ENCODE results near the gene ADAMTSL1.

Gene ADAMTSL1

DNA sequence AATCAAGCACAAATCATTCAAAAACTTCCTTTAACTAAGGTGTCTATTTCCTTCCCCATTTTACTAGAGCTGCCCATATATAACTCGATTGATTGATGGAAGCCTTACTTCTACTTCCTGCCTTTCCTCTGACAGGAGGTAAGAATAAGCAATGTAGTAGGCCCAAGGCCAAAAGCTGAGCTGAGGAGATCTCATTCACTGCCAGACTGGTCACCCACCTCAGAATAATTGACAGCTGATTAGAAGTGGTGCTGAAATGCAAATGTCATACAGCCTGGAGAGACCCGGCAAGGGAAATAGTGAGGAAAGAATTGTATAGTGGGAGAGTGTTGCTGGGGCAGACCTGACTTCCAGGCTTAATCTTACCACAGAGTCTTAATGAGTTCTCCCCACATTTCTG is 319.2 kb downstream of the ADAMTSL1 start:
- H3K4me3 ChIP-seq (ENCODE audit: low read length) = no peak overlapping the region
- no peaks in the 10 kb centered on the region for H3K27me3 ChIP-seq (ENCODE audit: insufficient read depth, low read length)
- no peak overlapping the region for H2AFZ ChIP-seq (ENCODE audit: low read depth, low read length)
- H3K9me3 ChIP-seq (ENCODE audit: low read length) = no peaks in the 10 kb centered on the region
- peaks cover 25% of the 10 kb centered on the region for H3K4me1 ChIP-seq (ENCODE audit: insufficient read depth, low read length)
- H3K36me3 ChIP-seq (ENCODE audit: insufficient read depth, low read length) = no peaks in the 10 kb centered on the region

- no peaks in the 10 kb centered on the region for H3K9me3 ChIP-seq (ENCODE audit: low read length)
- H3K36me3 ChIP-seq (ENCODE audit: insufficient read depth, low read length) = no peaks in the 10 kb centered on the region
- peaks cover 47% of the 10 kb centered on the region for H3K4me1 ChIP-seq (ENCODE audit: insufficient read depth, low read length)
- H3K27me3 ChIP-seq (ENCODE audit: insufficient read depth, low read length) = no peaks in the 10 kb centered on the region
- no peak overlapping the region for H3K4me3 ChIP-seq (ENCODE audit: low read length)
- H2AFZ ChIP-seq (ENCODE audit: low read depth, low read length) = no peak overlapping the region
Observed at GRCh38 chr9:18795947-18796671, 322.2 kb downstream of the ADAMTSL1 start.

DNA sequence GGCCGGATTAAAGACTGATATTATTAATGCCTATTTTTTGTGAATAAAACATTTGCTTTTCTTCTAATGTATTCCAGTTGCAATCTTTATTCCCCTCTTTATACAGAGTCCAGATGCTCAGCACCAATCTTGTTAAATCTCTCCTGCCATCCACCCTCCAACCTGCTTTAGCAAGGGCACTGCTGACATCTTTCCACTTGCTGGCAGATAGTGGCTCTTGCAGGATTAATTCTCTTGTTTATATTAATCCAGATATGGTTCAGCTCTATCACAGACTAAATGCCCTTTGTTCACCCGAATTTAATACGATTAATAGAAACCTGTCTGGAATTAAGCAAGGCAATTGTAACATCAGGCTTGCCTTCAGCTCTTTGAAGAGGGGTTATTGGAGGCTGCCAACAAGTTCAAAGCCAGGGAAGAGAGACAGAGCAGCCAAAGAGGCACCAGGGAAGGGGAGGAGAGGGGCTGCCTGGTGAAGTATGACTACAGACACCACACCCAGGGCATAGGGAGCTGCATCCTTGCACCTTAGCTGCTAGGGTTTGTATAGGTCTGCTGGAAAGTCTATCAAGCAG is 322.8 kb downstream of the ADAMTSL1 start:
- Histone ChIP-seq H3K9me3 (ENCODE audit: low read length) (no peaks in the 10 kb centered on the region), H2AFZ (ENCODE audit: low read depth, low read length) (no peak overlapping the region)

GRCh38 chr9:18798106-18798505 is 324.2 kb downstream of the ADAMTSL1 start:
- peaks cover 47% of the 10 kb centered on the region for H3K4me1 ChIP-seq (ENCODE audit: insufficient read depth, low read length)

More for the DNA sequence above, 322.8 kb downstream of the ADAMTSL1 start:
- Histone ChIP-seq H3K27me3 (ENCODE audit: insufficient read depth, low read length) (no peaks in the 10 kb centered on the region), H3K4me3 (ENCODE audit: low read length) (no peak overlapping the region), H3K36me3 (ENCODE audit: insufficient read depth, low read length) (no peaks in the 10 kb centered on the region), H3K4me1 (ENCODE audit: insufficient read depth, low read length) (peaks cover 47% of the 10 kb centered on the region)

DNA sequence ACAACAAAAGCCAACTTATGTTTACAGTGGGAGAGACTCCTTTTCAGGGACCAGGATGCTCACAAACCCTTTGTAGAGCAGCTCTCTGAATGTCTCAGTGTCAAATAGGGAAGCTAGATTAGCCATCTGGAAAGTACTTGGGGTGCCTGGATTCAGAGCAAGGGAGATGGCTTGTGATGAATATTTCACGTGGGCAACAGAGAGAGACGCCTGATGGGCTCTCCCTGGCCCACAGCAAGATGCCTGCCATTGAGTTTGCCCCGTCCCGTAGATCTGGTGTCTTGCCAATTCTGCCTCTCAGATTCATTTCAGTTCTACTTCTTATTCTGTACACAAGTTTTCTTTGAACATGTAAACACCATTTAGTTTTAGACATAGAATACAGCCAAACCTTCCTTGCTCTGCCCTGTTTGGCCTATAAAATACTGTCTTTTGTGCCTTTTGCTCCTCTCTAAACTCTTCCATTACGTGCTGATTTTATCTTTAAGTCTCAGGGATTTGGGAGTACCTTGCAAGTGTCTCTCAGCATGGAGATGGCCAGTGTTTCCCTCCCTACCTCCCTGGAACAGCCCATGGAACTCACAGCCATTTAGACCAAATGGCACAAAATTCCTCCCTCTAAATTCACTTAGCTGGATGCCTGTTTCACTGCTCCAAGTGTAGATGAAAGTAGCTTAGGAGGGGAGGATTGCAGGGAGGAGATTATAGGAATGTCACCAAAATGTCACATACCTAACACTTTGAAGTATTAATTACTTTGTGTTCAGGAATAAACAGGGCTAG is 324.7 kb downstream of the ADAMTSL1 start:
- no peak overlapping the region for H2AFZ ChIP-seq (ENCODE audit: low read depth, low read length)
- no peaks in the 10 kb centered on the region for H3K36me3 ChIP-seq (ENCODE audit: insufficient read depth, low read length)
- H3K27me3 ChIP-seq (ENCODE audit: insufficient read depth, low read length) = no peaks in the 10 kb centered on the region
- H3K9me3 ChIP-seq (ENCODE audit: low read length) = no peaks in the 10 kb centered on the region
- H3K4me1 ChIP-seq (ENCODE audit: insufficient read depth, low read length) = peaks cover 47% of the 10 kb centered on the region
- no peak overlapping the region for H3K4me3 ChIP-seq (ENCODE audit: low read length)

More at GRCh38 chr9:18798106-18798505, 324.2 kb downstream of the ADAMTSL1 start:
- Histone ChIP-seq H3K27me3 (ENCODE audit: insufficient read depth, low read length) (no peaks in the 10 kb centered on the region), H3K4me3 (ENCODE audit: low read length) (no peak overlapping the region), H3K9me3 (ENCODE audit: low read length) (no peaks in the 10 kb centered on the region), H2AFZ (ENCODE audit: low read depth, low read length) (no peak overlapping the region), H3K36me3 (ENCODE audit: insufficient read depth, low read length) (no peaks in the 10 kb centered on the region)

DNA sequence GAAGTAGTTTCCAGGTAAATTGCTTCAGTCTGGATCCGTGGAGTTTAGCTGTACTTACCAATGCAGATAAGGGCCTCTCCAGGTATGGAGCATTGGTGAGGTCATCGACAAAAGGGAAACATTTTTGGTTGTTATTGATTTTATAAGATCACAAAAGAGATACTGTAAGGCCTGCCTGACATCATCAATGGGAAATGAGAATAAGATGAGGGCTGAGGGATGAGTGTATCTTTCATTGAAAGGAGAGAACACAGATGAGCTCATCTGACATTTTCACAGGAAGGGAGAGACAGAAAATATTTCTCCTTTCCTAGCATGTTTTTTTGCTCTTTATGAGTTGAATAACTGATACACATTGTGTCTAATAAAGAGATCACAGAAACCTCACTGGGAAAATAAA is 325.5 kb downstream of the ADAMTSL1 start:
- Histone ChIP-seq H3K27me3 (ENCODE audit: insufficient read depth, low read length) (no peaks in the 10 kb centered on the region), H3K4me3 (ENCODE audit: low read length) (no peak overlapping the region), H2AFZ (ENCODE audit: low read depth, low read length) (no peak overlapping the region), H3K4me1 (ENCODE audit: insufficient read depth, low read length) (peaks cover 47% of the 10 kb centered on the region), H3K9me3 (ENCODE audit: low read length) (no peaks in the 10 kb centered on the region), H3K36me3 (ENCODE audit: insufficient read depth, low read length) (no peaks in the 10 kb centered on the region)

DNA sequence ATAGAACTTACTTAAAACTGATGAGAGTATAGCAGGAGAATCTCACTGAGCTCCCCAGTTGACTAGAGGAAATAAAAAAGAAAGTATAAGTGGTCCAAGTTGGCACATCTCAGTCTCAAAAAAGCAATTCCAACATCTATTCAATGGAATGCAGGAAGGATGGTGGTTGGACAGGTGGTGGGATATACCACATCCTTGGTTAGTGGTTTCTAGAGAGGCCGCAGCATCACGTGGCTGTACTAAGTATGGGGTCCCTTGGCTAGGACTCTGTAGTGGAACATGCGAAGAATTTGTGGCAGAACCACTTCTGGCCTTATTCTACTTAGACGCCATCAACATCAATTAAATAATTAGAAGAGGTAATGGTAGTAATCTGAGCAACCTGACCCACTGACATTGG is 326.6 kb downstream of the ADAMTSL1 start:
- peaks cover 42% of the 10 kb centered on the region for H3K4me1 ChIP-seq (ENCODE audit: insufficient read depth, low read length)
- H3K36me3 ChIP-seq (ENCODE audit: insufficient read depth, low read length) = no peaks in the 10 kb centered on the region
- no peak overlapping the region for H2AFZ ChIP-seq (ENCODE audit: low read depth, low read length)
- no peaks in the 10 kb centered on the region for H3K27me3 ChIP-seq (ENCODE audit: insufficient read depth, low read length)
- no peaks in the 10 kb centered on the region for H3K9me3 ChIP-seq (ENCODE audit: low read length)
- H3K4me3 ChIP-seq (ENCODE audit: low read length) = no peak overlapping the region

DNA sequence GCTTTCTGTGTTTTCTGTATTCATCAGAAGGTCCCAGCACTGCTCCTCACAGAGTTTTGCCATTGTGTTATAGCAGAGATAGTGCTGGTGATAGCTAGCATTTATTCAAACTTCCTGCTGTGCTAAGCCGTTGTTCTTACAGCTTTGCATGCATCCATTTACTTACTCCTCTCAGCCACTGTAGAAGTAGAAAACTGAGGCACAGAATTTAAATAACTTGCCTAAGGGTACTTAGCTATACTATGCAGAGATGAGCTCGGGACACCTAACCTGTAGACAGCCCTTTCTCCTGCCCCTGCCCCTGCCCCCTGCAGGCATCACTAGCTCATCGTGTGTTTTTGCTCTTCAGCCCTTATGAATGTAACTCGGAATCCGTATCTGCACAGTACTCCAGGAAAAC is 331.4 kb downstream of the ADAMTSL1 start:
- Histone ChIP-seq H3K4me3 (ENCODE audit: low read length) (no peak overlapping the region), H2AFZ (ENCODE audit: low read depth, low read length) (no peak overlapping the region), H3K36me3 (ENCODE audit: insufficient read depth, low read length) (no peaks in the 10 kb centered on the region), H3K27me3 (ENCODE audit: insufficient read depth, low read length) (no peaks in the 10 kb centered on the region), H3K9me3 (ENCODE audit: low read length) (no peaks in the 10 kb centered on the region), H3K4me1 (ENCODE audit: insufficient read depth, low read length) (peaks cover 6% of the 10 kb centered on the region)

DNA sequence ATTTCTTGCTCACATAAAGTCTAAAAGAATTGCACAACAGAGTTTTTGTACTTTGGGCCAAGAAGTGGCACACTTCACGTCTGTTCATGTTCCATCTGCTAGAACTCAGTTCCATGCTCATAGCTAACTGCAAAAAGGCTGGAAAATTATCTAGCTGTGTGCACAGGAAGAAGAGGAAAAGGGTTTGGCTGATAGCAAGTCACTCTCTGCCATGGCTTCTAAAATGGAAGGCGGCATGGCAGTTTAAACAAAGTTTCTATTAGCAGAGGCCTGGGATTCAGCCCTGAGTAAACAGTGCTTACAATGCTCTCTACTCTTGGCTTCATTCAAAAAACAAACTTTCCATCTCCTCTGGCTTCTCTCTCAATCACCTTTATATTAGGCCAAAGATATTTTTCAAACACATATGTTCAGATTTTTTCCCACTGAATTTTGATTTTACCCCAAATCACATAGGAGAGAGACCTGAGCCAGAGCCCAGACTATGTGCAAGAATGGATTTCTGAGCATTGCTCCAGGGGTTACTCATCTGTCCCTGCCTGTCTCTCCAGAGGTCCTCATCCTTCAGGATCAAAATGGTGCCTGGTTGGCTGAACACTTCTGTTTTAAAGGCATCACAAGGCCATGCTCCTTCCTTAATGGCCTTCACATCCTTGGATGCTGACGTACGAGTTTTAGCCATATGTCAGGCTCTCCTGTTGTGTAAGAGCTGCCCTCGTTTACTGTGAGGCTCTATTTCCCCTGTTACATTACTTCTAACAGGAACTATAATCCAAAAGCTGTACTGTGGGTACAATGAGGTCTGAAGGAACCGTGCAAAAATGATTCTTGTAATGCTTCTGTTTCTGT is 332.5 kb downstream of the ADAMTSL1 start:
- no peak overlapping the region for H3K4me3 ChIP-seq (ENCODE audit: low read length)
- peaks cover 3% of the 10 kb centered on the region for H3K4me1 ChIP-seq (ENCODE audit: insufficient read depth, low read length)
- no peaks in the 10 kb centered on the region for H3K36me3 ChIP-seq (ENCODE audit: insufficient read depth, low read length)
- no peak overlapping the region for H2AFZ ChIP-seq (ENCODE audit: low read depth, low read length)
- no peaks in the 10 kb centered on the region for H3K9me3 ChIP-seq (ENCODE audit: low read length)
- H3K27me3 ChIP-seq (ENCODE audit: insufficient read depth, low read length) = no peaks in the 10 kb centered on the region

DNA sequence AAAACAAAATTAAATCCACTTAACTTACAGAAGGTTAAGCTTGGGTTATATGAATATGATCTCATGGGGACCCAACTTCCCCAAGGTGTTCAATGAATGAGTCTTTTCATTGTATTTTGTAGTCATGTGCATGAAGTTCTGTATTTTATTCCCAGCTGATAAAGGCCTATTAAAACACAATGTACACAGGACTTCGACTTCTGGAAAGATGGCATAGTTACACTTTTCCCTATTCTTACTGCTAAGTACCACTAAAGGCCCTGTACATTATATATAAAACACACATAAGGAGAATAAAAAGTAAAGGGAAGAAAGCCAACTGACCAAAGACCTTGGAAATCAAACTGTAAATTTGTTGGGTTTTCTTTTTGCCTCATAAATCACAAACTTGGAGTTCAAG is 336.6 kb downstream of the ADAMTSL1 start:
- peaks cover under 1% of the 10 kb centered on the region for H3K4me1 ChIP-seq (ENCODE audit: insufficient read depth, low read length)
- H3K4me3 ChIP-seq (ENCODE audit: low read length) = no peak overlapping the region
- no peaks in the 10 kb centered on the region for H3K36me3 ChIP-seq (ENCODE audit: insufficient read depth, low read length)
- no peaks in the 10 kb centered on the region for H3K27me3 ChIP-seq (ENCODE audit: insufficient read depth, low read length)
- H3K9me3 ChIP-seq (ENCODE audit: low read length) = no peaks in the 10 kb centered on the region
- H2AFZ ChIP-seq (ENCODE audit: low read depth, low read length) = no peak overlapping the region

GRCh38 chr9:18811171-18811570 is 337.2 kb downstream of the ADAMTSL1 start:
- Histone ChIP-seq H3K4me3 (ENCODE audit: low read length) (no peak overlapping the region), H3K27me3 (ENCODE audit: insufficient read depth, low read length) (no peaks in the 10 kb centered on the region), H3K9me3 (ENCODE audit: low read length) (no peaks in the 10 kb centered on the region), H3K36me3 (ENCODE audit: insufficient read depth, low read length) (no peaks in the 10 kb centered on the region), H2AFZ (ENCODE audit: low read depth, low read length) (no peak overlapping the region), H3K4me1 (ENCODE audit: insufficient read depth, low read length) (no peaks in the 10 kb centered on the region)

- Histone ChIP-seq H3K4me3 (ENCODE audit: low read length) (no peak overlapping the region), H3K27me3 (ENCODE audit: insufficient read depth, low read length) (no peaks in the 10 kb centered on the region), H2AFZ (ENCODE audit: low read depth, low read length) (no peak overlapping the region), H3K9me3 (ENCODE audit: low read length) (no peaks in the 10 kb centered on the region), H3K4me1 (ENCODE audit: insufficient read depth, low read length) (no peaks in the 10 kb centered on the region), H3K36me3 (ENCODE audit: insufficient read depth, low read length) (no peaks in the 10 kb centered on the region)
Observed at GRCh38 chr9:18819418-18819817, 345.5 kb downstream of the ADAMTSL1 start.

Data from neuron (in vitro differentiated cells).